C1 segment of cervical spinal cord (tissue), 14 donors: ENCODE measurements around the gene SKIC2.
"Not testable (repeated sequence)": the region's sequence is repeated elsewhere in the genome, so short reads cannot be mapped to it uniquely, and the experiment has no call there.

Experiments used
- DNase-seq, 14 donors: peaks; one replicate each; lab custom pipeline; 2025; lab: John Stamatoyannopoulos, UW

The SKIC2 gene

DNA sequence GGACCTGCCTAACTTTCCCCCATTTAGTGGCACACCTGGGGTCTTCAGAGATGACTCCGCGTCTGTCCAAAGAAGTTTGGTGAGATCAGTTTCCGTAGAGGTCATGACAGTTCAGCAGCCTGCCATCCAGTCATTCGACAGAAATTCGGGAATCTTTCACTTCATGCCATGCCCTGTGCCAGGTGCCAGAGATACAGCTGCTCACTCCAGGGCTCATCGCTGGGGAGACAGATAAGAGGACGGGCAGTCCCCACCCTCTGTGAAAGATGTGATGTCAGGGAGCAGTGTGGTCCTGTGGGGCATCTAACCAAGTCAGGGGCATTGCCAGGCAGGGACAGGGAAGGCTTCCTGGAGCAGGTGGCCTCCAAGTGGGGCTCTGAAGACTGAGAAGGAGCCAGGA, 44.3 kb downstream of the SKIC2 start:
- DNase-seq = not testable (repeated sequence)

DNA sequence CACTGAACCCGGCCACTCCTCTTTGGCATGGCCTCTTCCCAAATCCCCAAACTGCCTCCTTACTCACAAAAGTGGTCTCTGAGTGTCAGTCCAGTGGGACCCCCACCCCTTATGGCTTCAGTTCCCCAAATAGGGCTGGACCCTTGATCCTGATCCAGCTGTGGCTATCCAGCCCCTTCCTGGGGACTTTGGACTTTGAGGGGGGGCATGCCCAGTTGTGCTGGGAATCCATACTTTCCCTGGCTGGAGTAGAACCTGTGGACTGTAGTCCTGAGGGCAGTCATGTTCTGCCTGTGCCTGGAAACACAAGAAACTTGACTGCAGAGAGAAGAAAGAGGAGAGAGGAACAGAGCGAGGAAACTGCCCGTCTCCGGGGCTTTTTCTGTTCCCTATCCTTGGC, 45.4 kb downstream of the SKIC2 start:
- not testable (repeated sequence) for DNase-seq

- not testable (repeated sequence) for DNase-seq
Observed at GRCh38 chr6:32004864-32005537, 46.0 kb downstream of the SKIC2 start.

DNA sequence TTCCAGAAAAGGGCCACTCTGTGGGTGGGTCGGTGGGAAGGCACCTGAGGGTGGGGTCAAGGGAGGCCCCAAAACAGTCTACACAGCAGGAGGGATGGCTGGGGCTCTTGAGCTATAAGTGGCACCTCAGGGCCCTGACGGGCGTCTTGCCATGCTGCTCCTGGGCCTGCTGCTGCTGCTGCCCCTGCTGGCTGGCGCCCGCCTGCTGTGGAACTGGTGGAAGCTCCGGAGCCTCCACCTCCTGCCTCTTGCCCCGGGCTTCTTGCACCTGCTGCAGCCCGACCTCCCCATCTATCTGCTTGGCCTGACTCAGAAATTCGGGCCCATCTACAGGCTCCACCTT, 46.5 kb downstream of the SKIC2 start:
- DNase-seq = not testable (repeated sequence)

- DNase-seq = not testable (repeated sequence)
Observed at GRCh38 chr6:32005991-32006529, 47.1 kb downstream of the SKIC2 start.

DNA sequence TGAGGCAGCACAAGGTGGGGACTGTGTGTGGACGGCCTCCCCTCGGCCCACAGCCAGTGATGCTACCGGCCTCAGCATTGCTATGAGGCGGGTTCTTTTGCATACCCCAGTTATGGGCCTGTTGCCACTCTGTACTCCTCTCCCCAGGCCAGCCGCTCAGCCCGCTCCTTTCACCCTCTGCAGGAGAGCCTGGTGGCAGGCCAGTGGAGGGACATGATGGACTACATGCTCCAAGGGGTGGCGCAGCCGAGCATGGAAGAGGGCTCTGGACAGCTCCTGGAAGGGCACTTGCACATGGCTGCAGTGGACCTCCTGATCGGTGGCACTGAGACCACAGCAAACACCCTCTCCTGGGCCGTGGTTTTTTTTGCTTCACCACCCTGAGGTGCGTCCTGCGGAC, 48.1 kb downstream of the SKIC2 start:
- DNase-seq = not testable (repeated sequence)

DNA sequence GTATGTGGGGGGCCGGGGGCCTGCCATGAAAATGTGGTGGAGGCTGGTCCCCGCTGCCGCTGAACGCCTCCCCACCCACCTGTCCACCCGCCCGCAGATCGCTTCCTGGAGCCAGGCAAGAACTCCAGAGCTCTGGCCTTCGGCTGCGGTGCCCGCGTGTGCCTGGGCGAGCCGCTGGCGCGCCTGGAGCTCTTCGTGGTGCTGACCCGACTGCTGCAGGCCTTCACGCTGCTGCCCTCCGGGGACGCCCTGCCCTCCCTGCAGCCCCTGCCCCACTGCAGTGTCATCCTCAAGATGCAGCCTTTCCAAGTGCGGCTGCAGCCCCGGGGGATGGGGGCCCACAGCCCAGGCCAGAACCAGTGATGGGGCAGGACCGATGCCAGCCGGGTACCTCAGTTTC, 49.1 kb downstream of the SKIC2 start:
- not testable (repeated sequence) for DNase-seq

DNA sequence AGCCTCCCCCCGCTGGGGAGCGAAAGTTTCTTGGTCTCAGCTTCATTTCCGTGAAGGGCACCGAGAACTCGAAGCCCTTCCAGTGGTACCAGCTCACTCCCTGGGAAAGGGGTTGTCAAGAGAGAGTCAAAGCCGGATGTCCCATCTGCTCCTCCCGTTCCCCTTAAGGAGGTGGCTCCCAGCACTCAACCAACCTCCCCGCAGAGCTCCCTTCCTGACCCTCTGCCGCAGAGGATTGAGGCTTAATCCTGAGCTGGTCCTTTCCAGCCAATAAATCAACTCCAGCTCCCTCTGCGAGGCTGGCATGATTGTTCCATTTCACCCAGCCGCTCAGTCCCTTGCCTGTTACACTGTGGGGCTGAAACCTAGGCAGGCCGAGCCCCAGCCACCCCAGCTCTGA, 49.6 kb downstream of the SKIC2 start:
- DNase-seq = not testable (repeated sequence)

DNA sequence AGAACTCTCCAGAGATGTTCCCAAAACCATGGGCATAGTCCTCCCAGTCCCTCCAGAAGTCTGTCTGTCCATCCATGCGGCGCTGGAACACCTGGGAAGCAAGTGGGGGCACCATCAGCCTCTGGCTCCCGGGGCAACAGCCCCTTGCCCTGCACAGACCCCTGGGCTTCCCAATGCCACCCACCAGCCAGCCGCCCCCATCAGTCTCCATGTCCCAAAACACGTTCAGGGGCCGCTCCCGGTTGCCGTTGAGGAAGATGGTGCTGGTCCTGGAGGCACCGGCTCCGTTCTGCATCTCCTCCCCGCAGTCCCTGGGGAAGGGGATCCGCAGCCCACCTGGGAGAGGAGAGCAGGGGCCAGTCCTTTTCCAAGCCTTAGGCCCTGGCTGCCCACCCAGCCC, 50.6 kb downstream of the SKIC2 start:
- DNase-seq = not testable (repeated sequence)

DNA sequence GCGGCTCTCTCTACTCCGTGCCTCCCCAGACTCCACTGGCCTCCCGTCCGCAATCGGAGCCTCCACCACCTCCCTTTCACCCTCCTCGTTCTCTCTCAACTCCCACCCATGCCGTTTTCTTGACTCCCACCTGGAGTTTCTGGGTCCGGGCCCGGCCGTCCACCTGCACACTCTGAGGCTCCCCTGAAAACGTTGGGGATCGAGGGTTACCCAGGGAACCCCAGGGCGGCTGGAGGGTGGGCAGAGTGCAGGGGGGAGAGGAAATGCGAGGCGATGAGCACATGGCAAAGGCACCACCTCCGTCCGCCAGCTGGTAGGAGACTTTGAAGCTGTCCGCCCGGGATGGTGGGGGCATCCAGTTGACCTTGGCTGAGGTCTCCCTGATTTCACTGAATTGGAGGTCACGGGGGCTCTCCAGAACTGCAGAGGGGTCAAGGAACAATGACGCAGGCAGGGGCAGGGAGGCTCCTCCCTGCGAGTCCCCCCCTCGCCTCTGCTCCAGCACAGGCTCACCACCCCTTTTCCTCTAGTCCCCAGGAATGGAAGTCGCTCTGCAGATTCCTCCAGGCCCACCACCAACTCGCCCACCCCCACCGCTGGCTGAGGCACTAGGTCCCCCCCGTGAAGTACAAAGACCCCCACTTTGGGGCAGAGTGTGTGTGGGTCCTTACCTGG, 52.0 kb downstream of the SKIC2 start:
- not testable (repeated sequence) for DNase-seq

- DNase-seq = peak in 1 of 14 donors; percentile 33
Observed at GRCh38 chr6:32012941-32013617, 54.1 kb downstream of the SKIC2 start.

DNA sequence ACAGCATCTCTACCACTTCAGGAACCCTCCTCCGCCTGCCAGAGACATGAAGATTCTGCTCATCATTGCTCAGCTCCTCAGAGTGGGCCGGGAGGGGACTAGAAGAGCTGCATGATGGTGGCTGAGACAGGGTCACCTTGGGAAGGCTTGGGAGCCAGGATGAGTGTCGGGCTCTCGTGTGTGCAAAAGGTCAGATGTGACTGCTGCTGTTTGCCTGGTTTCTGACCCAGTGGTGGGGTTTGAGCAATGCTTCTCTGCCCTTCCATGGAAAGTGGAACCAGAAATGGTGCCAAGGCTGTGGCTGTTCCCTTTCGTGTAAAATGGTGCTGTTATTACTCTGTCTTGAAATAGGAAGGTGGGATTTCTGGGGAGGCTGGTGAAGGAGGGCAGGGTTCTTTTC, 54.8 kb downstream of the SKIC2 start:
- not testable (repeated sequence) for DNase-seq

GRCh38 chr6:32014547-32014946, 55.6 kb downstream of the SKIC2 start, which contains the start of gene C4B:
Gene C4B (plus strand): TSS chr6:32014795. CDS start chr6:32014846, 51 bp downstream.
- not testable (repeated sequence) for DNase-seq
